ENCODE measurements around the gene FEZF2. TPM values are rescaled to one million over a fixed set of nuclear protein-coding genes. Genes with fewer than 3 reads are reported as not detected.

FEZF2 gene
- total and polyA plus RNA-seq, 12 donors = not detected

DNA sequence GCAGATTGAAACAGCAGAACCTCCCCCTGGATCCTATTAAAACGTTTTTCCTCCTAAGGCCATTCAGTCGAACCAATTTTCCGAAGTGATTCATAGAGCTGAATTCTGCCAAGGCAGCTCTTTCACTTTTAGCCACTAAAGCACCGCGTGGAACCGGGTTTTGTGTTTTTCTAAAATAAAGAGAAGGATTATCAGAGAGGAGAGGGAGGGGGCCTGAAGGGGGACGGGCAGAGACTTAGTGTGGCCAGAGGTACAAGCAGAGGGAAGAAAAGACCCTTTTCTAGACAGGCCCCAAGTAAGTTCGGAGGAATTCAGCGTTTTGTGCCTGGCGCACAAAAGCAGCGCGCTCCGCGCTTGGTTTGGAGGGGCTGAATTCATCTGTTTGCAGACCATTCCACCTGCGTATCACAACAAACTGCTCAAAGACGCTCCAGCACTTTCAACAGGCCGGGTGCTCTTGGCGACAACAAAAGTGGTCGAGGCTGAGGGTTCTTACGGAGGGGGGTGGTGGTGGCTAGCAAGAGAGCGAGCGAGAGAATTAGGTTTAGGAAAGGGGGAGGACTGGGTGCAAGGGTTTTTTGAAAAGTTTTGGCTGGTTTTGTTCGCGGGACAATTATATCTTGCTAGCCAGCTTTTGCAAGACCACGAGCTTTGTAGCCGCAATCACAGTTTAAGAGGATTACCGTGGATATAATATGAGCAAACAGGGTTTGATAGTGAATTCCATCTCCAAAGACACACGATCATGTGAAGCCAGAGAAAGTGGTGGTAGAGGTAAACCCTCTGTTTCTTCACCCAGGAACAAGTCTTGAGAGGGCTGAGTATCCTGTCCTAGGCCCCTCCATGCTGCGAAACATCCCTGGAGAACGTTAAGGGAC, 1.2 kb upstream of the FEZF2 start:
- Histone ChIP-seq H3K36me3 (no peaks in the 10 kb centered on the region), H3K4me3 (peak overlapping the region in 8 of 10 donors; percentile 10 to 38 (median 27)), H3K27me3 (peaks cover 50 to 100% (median 100%) of the 10 kb centered on the region in 7 donors), H3K9me3 (no peaks in the 10 kb centered on the region), H3K27ac (no peak overlapping the region), H3K4me1 (peaks cover 6 to 64% (median 22%) of the 10 kb centered on the region in 9 donors)
- intact Hi-C loops (cut with DNase I) = no loop called here
- TF ChIP-seq CTCF (IDR thresholded peaks at IDR 0.05) = no peak
- DNase-seq = no peak
- WGBS, 2 donors = 2% methylated on average over 30 of the region's 30 CpGs
- ATAC-seq = no peak

DNA sequence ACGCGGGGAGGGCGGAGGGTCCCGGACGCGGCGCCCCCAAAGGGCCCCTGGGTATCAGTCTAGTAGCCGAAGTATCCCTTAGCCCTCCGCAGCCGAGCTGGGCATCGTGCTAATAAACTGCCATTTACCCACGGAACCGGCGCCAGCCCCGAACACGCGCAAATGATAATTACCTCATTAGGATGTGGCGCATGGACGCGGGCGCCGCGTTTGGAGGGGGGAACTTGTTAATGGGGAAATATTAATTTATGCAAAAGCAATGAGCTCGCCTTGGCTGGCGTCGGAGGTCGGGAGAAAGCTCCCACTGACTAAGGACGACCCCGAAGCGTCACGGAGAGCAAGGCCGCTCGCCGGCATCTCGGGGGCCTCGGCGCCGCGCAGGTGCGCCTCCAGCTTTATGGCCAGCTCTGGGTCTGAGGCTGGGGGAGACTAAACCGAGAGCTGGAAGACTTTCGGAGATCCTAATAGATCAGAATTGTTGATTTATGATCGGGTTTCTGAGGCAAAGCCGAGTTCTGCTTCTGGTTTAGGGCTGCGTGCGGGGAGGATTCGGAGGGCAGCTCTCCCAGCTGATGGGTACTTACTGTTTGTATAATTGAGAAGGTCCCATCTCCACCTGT, 474 bp upstream of the FEZF2 start:
- Histone ChIP-seq H3K4me3 (peak overlapping the region in 8 of 10 donors; percentile 10 to 38 (median 27)), H3K4me1 (peaks cover 9 to 66% (median 27%) of the 10 kb centered on the region in 9 donors), H3K27me3 (peaks cover 57 to 100% (median 100%) of the 10 kb centered on the region in 7 donors), H3K27ac (no peak overlapping the region), H3K9me3 (no peaks in the 10 kb centered on the region), H3K36me3 (no peaks in the 10 kb centered on the region)
- TF ChIP-seq CTCF (IDR thresholded peaks at IDR 0.05) = no peak
- ATAC-seq (no peak), DNase-seq (no peak)
- intact Hi-C loops (cut with DNase I) = no loop called here
- WGBS, 2 donors = 1 to 2% methylated on average over 47 of the region's 47 CpGs

DNA sequence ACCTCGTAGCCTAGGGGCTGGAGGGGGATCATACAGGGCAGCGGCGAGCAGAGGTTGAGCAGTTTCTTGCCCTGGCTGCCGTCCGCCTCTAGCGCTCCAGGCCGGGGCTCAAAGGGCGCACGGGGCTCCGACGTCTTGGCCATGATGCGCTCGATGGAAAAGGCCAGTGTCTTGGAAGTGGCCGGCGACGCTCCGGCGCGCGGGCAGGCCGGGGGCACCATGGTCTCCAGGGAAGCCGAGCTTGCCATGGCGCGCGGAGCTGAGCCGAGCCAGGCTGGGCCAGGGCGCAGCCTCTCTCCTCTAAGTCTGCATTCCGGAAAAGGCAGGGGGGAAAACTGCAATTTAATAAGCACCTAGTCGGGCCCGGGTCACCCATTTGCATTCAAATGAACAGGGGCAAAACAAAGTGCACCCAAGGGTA, 719 bp downstream of the FEZF2 start:
- Histone ChIP-seq H3K9me3 (no peaks in the 10 kb centered on the region), H3K27ac (no peak overlapping the region), H3K4me3 (peak overlapping the region in 4 of 10 donors; percentile 3 to 18 (median 12)), H3K4me1 (peaks cover 12 to 69% (median 30%) of the 10 kb centered on the region in 9 donors), H3K27me3 (peaks cover 62 to 100% (median 100%) of the 10 kb centered on the region in 7 donors), H3K36me3 (no peaks in the 10 kb centered on the region)
- intact Hi-C loops (cut with DNase I) = no loop called here
- DNase-seq = no peak
- WGBS, 2 donors = 1 to 2% methylated on average over 30 of the region's 30 CpGs
- no peak for TF ChIP-seq CTCF (IDR thresholded peaks at IDR 0.05)
- ATAC-seq = no peak

GRCh38 chr3:62371720-62372591, 1.4 kb downstream of the FEZF2 start:
- ATAC-seq (no peak), DNase-seq (no peak)
- intact Hi-C loops (cut with DNase I) = no loop called here
- peaks cover 56 to 100% (median 100%) of the 10 kb centered on the region in 7 donors for H3K27me3 ChIP-seq
- peaks cover 12 to 69% (median 30%) of the 10 kb centered on the region in 9 donors for H3K4me1 ChIP-seq
- H3K4me3 ChIP-seq = peak overlapping the region in 4 of 10 donors; percentile 3 to 18 (median 6)
- H3K27ac ChIP-seq = no peak overlapping the region
- WGBS, 2 donors = 2% methylated on average over 54 to 66 of the region's 66 CpGs
- H3K9me3 ChIP-seq = no peaks in the 10 kb centered on the region
- TF ChIP-seq CTCF (IDR thresholded peaks at IDR 0.05) = no peak
- no peaks in the 10 kb centered on the region for H3K36me3 ChIP-seq

All from heart right ventricle (tissue), 16 donors.